ENCODE results near the gene RGS8.
A peak's percentile ranks its signal among the peaks of the same experiment; 100 is the strongest.

The RGS8 gene

GRCh38 chr1:182684116-182684828, at the start of gene RGS8:
TSS of gene RGS8 (minus strand) at chr1:182684587. CDS start at chr1:182669649, 14,938 bp downstream.
- DNase-seq = peak; percentile 78

DNA sequence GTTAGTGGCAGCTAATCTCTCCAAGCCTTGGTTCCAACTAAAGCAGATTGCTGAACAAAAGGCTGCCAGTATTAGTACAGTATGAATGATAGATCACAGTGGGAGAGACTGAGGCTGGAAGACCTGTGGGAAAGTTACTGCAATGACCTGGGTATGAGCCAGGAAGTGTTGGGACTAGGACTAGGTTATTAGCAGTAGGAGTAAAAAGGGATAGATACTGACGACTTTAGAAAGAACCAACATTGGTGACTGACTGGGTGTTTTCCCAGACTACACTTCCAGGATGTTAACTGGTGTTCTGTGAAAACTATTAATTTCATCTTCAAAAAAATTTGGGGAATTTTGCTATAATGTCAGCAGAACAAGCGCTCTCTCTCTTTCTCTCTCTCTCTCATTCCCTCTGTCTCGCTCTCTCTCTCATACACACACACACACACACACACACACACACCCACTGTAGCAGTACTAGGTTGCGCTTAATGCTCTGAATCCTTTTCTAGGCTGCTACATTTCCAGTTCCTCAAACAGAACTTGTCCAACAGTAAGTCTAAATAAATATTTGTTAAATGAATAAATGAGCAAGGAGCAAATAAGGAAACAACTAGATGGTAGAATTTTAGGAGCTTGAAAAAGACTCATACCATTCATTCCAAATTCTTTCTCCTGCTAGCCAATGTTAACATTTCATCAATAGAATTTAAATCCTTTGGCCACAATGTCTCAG, 47.6 kb upstream of the RGS8 start:
- no peak for DNase-seq

DNA sequence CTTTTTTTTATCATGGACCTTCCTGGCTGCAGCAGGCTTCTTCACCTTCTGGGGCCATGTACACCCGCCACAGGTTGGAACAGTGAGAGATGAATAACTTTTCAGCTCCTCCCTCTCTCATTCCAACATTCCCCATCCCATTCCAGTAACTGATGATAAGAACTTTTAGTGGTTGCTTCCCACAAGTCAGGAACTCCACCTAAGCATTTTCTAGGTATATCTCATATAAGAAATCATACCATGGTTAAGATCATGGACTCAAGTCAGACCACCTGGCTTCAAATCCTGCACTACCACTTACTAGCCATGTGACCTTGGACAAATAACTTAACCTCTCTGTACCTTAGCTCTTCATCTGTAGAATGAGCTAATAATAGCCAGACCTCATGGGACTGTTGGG, 42.5 kb upstream of the RGS8 start:
- DNase-seq = no peak

DNA sequence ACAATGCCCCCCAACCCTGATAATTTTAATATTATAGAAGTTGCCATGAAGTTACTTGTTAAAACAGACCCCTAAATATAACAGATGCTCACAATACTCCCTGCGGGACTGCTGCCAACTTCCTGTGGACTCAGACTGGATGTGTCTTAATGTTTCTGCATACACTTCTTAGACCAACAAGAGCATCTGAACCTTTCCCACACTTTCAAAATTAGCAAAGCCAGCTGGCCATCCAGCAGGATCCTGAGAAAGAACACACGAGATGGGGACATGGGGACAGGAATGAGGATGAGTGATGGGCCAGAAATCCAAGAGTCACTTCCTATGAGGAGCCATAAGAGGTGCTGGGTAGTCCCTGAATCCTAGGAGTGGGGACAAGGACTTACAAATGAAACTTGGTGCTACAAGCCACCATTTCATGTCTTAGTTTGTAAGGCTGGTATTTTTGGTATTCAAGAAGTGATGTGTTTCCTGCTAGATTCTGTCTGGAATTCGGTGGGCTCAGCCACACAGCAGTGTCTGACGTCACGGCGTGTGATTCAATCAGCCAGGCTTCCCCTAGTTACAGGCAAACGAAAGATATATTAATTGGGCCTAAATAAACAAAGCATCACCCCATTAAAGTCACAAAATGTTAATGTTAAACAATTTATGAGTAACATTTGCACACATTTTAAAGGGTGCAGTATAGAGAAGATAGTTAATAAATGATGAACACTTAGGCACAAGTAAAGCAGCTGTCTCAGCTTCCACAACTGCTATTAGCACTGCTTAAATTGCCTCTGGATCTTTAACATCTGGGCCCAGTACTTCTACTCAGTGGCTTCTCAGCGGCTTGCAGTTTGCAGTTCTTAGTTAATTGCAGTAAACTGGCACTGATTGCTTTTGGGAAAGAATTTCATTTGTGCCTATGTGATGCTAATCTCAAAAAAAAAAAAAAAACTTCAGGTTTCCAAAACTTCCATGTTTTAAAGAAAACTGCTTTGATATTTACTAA, 41.2 kb upstream of the RGS8 start:
- DNase-seq = peak; percentile 42

GRCh38 chr1:182724215-182724614, 39.8 kb upstream of the RGS8 start:
- peak; percentile 38 for DNase-seq

DNA sequence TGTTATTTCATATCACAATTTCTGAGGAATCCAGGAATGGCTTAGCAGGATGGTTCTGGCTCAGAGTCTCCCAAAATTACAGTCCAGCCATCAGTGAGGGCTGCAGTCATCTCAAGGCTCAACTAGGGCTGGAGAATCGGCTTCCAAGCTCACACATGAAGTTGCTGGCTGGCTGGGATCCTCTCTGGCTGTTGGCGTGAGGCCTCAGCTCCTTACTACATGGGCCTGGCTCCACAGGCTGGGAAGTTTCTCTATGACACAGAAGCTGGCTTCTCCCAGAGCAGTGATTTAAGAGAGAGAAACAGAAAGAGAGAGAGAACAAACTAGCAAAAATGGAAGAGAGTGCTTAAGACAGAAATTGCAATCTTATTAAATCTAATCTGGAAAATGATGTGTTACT, 38.8 kb upstream of the RGS8 start:
- no peak for DNase-seq

DNA sequence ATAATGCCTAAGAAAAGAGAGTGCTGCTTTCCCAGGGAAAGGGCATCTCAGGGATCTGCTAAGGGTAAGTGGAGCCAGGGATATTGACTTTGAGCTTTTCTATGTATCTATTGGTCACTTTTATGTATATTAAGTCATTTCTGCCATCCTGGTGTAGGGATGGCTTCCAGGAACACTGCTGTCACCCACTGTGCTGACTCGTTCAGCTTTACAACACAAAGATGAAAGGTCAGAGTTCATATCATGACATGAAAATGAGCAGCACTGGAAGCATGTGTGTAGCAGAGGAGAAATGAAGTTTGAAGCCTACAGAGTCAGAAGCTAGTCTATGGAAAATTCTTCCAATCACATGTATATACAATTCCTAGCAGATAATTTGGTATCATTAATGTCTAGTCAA, 37.1 kb upstream of the RGS8 start:
- no peak for DNase-seq

GRCh38 chr1:182720463-182720862, 36.1 kb upstream of the RGS8 start:
- DNase-seq = peak; percentile 67

- no peak for DNase-seq
Observed at GRCh38 chr1:182719553-182719952, 35.2 kb upstream of the RGS8 start.

GRCh38 chr1:182718311-182718710, 33.9 kb upstream of the RGS8 start:
- peak; percentile 58 for DNase-seq

GRCh38 chr1:182716740-182717720, 32.6 kb upstream of the RGS8 start:
- peak; percentile 37 for DNase-seq

GRCh38 chr1:182715531-182715930, 31.1 kb upstream of the RGS8 start:
- DNase-seq = no peak

DNA sequence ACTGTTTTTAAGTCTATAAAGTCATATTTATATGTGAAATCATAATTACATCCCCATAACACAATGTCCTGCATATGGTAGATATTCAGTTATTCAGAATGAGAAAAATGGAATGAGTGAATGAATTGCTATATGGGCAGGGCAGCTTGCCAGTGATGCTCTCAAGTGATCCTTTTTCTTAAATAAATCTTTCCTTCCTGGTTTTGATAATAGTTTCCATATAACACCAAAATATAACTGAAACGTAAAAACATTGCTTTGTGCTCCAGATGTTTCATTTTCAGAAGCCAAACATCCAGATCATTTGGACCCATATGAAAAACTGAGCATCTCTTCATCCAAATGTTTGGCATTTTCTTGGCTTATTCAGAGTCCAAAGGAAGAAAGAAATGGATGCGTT, 30.2 kb upstream of the RGS8 start:
- DNase-seq = no peak

DNA sequence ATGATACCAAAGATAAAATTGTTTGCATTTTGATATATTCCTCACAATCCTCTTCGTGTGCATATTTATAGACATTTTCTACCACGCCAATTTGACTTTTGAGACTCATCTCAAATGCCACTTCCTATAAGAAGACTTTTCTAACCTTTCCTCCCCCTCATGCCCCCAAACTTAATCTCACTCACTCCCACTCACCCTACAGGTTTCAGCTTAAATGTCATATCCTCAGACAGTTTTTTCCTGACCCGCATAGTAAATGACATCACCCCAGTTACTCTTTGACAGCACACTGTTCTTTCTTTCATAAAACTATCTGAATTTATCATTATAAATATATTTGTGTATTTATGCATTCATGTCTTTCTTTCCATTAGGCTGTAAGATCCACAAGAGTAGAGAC, 29.6 kb upstream of the RGS8 start:
- DNase-seq = no peak

DNA sequence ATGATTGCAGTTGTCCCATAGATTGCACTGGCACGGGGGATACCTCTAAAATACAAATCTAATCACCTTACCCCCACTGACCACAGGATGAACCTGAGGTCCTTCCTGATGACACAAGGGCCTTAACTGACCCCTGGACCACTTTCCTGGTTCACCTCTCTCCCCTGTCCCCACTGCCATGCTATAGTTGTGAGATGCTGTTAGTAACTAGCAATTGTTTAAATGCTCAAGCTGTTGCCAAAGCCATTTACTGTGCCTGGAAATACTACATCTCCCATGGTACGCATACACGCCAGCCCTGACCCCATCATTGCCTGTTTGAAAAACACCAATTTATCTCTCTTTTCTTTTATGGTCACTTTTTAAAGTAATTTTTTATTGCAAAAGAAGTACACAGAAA, 29.1 kb upstream of the RGS8 start:
- no peak for DNase-seq

- no peak for DNase-seq
Observed at GRCh38 chr1:182709855-182710254, 25.5 kb upstream of the RGS8 start.

- no peak for DNase-seq
Observed at GRCh38 chr1:182709225-182709764, 24.9 kb upstream of the RGS8 start.

DNA sequence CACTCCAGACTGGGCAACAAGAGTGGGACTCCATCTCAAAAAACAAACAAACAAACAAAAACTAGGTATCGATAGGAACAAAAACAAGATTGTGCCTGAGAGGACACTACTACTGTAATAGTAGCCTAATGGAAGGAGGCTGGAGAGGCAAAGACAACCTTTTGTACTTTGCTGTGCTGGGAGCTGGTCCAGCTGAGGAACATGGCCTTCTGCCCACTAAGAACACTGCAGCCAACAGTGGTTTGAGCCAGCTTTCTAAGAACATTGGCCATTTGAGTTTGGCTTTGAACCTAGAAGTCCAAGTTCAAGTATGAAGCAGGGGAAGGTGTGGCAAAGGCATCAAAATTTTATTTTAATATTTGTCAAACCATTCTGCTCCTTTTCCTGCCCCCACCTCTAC, 22.7 kb upstream of the RGS8 start:
- DNase-seq = no peak

GRCh38 chr1:182704677-182705076, 20.3 kb upstream of the RGS8 start:
- DNase-seq = peak; percentile 38

DNA sequence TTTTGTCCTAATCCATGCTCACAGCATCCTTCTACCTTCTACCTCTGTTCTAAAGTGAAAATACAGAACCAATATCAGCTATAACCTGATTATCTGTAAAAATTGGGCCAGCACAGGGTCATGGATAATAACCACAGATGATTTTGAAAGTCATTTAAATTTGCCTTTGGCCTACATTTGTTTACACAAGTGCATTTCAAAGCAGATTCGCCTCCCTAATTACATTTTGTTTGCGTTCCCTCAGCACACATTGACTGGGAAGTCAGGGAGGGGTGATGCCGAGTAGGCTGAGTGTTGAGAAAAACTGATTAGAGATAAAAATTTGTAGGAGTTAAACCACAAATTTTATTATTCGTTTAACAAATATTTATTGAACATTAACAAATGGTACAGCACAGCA, 19.2 kb upstream of the RGS8 start:
- peak; percentile 96 for DNase-seq

DNA sequence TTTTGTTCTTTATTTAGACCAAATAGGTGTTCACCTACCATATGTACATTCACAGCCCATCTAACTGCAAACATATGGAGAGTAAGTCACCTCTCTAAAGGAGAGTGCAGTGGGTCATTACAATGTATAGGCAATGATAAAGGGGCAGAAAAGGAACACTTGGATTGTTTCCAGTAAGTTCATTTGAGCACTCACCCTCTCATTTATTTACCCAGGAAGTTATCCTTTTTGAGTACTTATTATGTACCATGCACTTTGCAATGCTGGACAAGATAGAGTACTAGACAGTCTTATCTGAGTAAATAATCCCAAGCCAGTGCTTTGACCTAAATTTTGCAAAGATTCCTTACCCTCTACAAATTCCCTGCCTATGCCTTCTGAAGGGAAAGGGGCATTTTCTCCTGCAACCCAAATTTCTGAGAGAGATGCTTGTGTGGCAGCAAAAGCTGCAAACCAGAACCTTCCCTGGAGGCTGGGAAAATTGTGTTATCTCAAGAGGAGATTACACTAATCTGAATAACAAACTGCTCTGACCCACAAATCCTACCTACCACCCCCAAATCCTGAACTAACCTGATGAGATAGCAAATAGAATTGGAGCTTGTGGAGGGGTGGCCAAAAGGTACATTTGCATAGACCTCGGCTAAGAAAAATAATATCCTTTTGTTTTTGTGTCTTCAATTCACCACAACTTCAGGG, 18.6 kb upstream of the RGS8 start:
- DNase-seq = peak; percentile 97

All from NCI-H69 (cell line).